ENCODE results near the gene SH3PXD2B.

Gene SH3PXD2B

DNA sequence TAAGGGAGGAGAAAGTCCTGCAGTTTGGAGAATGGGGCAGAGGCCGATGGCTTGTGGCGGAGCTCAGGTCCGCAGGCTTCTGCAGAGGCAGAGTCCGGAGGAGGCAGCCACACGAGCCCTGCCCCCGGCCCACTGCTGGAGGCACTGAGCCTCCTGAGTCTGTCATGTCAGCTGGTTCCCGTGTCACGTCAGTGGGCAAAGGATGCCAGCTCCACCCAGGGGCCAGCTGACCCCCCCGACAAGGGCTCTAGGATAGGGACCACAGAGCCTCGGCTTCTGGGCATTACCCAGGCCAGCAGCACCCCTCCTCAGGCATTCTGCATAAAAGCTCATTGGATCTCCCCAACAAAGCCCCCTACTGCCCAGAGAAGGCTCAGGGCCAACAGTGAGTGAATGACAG lies 8.5 kb downstream of the SH3PXD2B start:
- TF ChIP-seq TEAD4 (IDR thresholded peaks at IDR 0.05) (no peak), RAD21 (IDR thresholded peaks at IDR 0.05; ENCODE audit: low read depth) (no peak), CEBPB (IDR thresholded peaks at IDR 0.05) (no peak), NFIC (IDR thresholded peaks at IDR 0.05) (no peak), YY1 (IDR thresholded peaks at IDR 0.05; ENCODE audit: low read depth) (no peak), EP300 (IDR thresholded peaks at IDR 0.05; ENCODE audit: borderline replicate concordance) (no peak), CREB1 (IDR thresholded peaks at IDR 0.05; ENCODE audit: low read depth) (no peak)
- TF ChIP-seq, protein P1, sequence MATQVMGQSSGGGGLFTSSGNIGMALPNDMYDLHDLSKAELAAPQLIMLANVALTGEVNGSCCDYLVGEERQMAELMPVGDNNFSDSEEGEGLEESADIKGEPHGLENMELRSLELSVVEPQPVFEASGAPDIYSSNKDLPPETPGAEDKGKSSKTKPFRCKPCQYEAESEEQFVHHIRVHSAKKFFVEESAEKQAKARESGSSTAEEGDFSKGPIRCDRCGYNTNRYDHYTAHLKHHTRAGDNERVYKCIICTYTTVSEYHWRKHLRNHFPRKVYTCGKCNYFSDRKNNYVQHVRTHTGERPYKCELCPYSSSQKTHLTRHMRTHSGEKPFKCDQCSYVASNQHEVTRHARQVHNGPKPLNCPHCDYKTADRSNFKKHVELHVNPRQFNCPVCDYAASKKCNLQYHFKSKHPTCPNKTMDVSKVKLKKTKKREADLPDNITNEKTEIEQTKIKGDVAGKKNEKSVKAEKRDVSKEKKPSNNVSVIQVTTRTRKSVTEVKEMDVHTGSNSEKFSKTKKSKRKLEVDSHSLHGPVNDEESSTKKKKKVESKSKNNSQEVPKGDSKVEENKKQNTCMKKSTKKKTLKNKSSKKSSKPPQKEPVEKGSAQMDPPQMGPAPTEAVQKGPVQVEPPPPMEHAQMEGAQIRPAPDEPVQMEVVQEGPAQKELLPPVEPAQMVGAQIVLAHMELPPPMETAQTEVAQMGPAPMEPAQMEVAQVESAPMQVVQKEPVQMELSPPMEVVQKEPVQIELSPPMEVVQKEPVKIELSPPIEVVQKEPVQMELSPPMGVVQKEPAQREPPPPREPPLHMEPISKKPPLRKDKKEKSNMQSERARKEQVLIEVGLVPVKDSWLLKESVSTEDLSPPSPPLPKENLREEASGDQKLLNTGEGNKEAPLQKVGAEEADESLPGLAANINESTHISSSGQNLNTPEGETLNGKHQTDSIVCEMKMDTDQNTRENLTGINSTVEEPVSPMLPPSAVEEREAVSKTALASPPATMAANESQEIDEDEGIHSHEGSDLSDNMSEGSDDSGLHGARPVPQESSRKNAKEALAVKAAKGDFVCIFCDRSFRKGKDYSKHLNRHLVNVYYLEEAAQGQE (IDR thresholded peaks at IDR 0.05; ENCODE audit: low read depth), result no peak
- TF ChIP-seq, protein P2, sequence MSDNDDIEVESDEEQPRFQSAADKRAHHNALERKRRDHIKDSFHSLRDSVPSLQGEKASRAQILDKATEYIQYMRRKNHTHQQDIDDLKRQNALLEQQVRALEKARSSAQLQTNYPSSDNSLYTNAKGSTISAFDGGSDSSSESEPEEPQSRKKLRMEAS (IDR thresholded peaks at IDR 0.05), result no peak

DNA sequence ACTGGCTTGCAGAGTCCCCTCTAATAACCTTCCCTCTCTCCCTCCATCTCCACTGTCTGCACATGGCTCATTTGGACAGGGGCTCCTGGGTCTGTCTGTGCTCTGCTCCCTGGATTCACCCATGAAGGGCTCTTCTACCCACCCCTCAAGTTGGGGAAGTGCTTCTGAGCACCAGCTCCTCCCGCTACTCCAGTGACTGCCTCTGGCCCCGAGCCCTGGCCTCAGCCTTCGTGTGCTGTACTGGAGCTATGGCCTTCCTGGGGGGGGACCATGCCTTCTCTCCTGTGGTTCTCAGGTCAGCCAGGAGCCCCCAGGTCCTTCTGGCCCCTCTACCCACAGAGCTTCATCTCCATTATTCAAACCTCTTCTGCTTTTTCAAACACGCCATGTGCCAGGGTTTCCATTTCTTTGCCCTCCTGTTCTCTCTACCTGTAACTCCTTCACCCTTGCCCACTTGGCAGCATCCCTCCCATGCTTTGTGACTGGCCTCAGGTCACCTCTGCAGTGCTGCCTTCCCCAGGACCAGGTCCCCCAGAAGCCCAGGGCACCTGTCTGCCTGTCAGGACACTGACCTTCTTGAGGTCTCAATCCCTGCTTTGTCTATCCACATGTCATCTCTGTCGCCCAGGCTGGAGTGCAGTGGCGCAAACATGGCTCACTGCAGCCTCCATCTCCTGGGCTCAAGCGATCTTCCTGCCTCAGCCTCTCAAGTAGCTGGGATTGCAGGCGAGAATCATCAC lies 9.5 kb downstream of the SH3PXD2B start:
- TF ChIP-seq YY1 (IDR thresholded peaks at IDR 0.05; ENCODE audit: low read depth) (no peak), NFIC (IDR thresholded peaks at IDR 0.05) (no peak), TAF1 (IDR thresholded peaks at IDR 0.05; ENCODE audit: low read depth) (no peak)
- TF ChIP-seq, protein P2 (IDR thresholded peaks at IDR 0.05), result no peak

DNA sequence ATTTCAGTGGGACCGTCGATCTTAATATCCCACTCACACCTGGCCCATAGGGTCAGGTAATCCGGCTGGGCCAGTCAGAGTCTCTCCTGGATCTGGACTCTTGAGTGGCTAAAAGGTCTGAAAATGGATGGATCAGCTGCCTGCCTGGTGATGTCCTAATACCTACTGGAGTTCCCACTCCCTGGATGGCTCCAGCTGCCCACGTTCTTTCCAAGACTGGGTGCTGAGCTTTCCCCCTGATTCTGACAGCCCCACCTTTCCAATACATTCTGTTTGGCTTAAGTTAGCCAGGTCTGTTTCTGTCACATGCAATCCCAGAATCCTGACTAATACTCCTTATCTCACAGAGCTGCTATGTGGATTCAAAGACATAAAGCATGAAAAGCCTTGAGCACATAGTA lies 10.2 kb downstream of the SH3PXD2B start:
- TF ChIP-seq RAD21 (IDR thresholded peaks at IDR 0.05; ENCODE audit: low read depth) (no peak), CREB1 (IDR thresholded peaks at IDR 0.05; ENCODE audit: low read depth) (no peak), TAF1 (IDR thresholded peaks at IDR 0.05; ENCODE audit: low read depth) (no peak), EGR1 (IDR thresholded peaks at IDR 0.05) (no peak), TCF12 (IDR thresholded peaks at IDR 0.05; ENCODE audit: low read depth) (no peak), YY1 (IDR thresholded peaks at IDR 0.05; ENCODE audit: low read depth) (no peak), ZBTB7A (IDR thresholded peaks at IDR 0.05; ENCODE audit: low read depth) (no peak), FOXM1 (IDR thresholded peaks at IDR 0.05; ENCODE audit: borderline replicate concordance, low read depth) (no peak), EP300 (IDR thresholded peaks at IDR 0.05; ENCODE audit: borderline replicate concordance) (no peak), NFIC (IDR thresholded peaks at IDR 0.05) (no peak), CEBPB (IDR thresholded peaks at IDR 0.05) (no peak), TEAD4 (IDR thresholded peaks at IDR 0.05) (no peak)
- TF ChIP-seq, protein P2 (IDR thresholded peaks at IDR 0.05), result no peak
- TF ChIP-seq, protein P3, sequence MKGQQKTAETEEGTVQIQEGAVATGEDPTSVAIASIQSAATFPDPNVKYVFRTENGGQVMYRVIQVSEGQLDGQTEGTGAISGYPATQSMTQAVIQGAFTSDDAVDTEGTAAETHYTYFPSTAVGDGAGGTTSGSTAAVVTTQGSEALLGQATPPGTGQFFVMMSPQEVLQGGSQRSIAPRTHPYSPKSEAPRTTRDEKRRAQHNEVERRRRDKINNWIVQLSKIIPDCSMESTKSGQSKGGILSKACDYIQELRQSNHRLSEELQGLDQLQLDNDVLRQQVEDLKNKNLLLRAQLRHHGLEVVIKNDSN (IDR thresholded peaks at IDR 0.05), result no peak
- TF ChIP-seq, protein P1 (IDR thresholded peaks at IDR 0.05; ENCODE audit: low read depth), result no peak

DNA sequence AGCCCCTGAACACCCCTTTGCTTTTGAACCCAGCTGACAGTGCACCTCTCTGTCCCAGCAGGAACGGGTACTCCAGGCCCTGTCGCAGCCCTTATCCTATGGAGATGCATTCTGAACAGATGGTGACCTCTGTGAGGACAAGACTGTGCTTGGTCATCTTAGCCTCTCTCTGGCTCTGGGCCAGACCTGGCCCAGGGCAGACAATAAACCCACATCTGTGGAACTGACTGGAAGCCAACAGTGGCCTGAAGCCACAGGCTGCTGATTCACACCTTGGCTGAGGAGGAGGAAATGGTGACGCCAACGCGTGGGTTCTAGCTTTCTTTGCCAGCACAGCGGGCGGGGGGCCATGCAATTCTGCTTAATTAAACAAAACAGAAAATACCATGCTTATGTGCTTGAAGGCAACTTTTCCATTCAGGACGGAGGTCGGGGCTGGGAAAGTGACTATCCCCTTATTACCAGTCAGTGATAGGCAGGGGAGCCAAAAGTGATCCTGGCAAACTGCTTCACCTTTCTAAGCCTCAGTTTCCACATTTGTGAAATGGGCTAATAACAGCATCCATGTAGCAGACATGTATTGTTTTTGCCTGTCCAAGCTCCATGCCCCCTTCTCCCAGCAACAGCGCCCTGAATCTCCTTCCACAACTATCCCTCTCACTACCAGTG lies 10.8 kb downstream of the SH3PXD2B start:
- TF ChIP-seq, protein P1 (IDR thresholded peaks at IDR 0.05; ENCODE audit: low read depth), result no peak
- peak; percentile 99 for TF ChIP-seq NFIC (IDR thresholded peaks at IDR 0.05)
- peak; percentile 72; the same call in 1 of the 2 replicates for TF ChIP-seq FOXM1 (IDR thresholded peaks at IDR 0.05; ENCODE audit: borderline replicate concordance, low read depth)
- peak; percentile 90 for TF ChIP-seq EGR1 (IDR thresholded peaks at IDR 0.05)
- TF ChIP-seq CEBPB (IDR thresholded peaks at IDR 0.05), result peak; percentile 22; the same call in 1 of the 2 replicates
- peak; percentile 93 for TF ChIP-seq EP300 (IDR thresholded peaks at IDR 0.05; ENCODE audit: borderline replicate concordance)
- TF ChIP-seq TEAD4 (IDR thresholded peaks at IDR 0.05), result peak; percentile 69
- peak; percentile 95 for TF ChIP-seq TCF12 (IDR thresholded peaks at IDR 0.05; ENCODE audit: low read depth)
- TF ChIP-seq, protein P2 (IDR thresholded peaks at IDR 0.05), result peak; percentile 74
- no peak for TF ChIP-seq ZBTB7A (IDR thresholded peaks at IDR 0.05; ENCODE audit: low read depth)
